SJSA1 (cell line): Measurements from ENCODE around the gene ZBED4. TPM values are rescaled to one million over a fixed set of nuclear protein-coding genes. Genes with fewer than 3 reads are reported as not detected.
A peak's percentile ranks its signal among the peaks of the same experiment; 100 is the strongest.

ENCODE experiments used
- DNase-seq, 2 experiments: peaks; one replicate each; pipeline ENCODE4 v3.0.0-alpha.2; 2015 to 2020; ENCODE audit warnings: low spot score in 2 of 2, low read depth in 1 of 2
- H3K27ac ChIP-seq: fragments of 250-450 bp; sonication (Bioruptor Pico); 2 replicates; pipeline ENCODE4 v1.5.1; 2020; ENCODE audit warnings: mild to moderate bottlenecking, moderate library complexity
- H3K27me3 ChIP-seq: fragments of 250-450 bp; sonication (Bioruptor Pico); replicated peaks from 2 replicates; pipeline ENCODE4 v1.5.1; 2020; ENCODE audit warnings: mild to moderate bottlenecking, moderate library complexity
- H3K36me3 ChIP-seq: fragments of 250-450 bp; sonication (Bioruptor Pico); 2 replicates; pipeline ENCODE4 v1.5.1; 2020; ENCODE audit warnings: mild to moderate bottlenecking
- H3K4me1 ChIP-seq: fragments of 250-450 bp; sonication (Bioruptor Pico); replicated peaks from 2 replicates; pipeline ENCODE4 v1.6.1; 2021; ENCODE audit warnings: mild to moderate bottlenecking
- H3K4me3 ChIP-seq: fragments of 250-450 bp; sonication (Bioruptor Pico); 2 replicates; pipeline ENCODE4 v1.5.1; 2020; ENCODE audit warnings: mild to moderate bottlenecking
- H3K9me3 ChIP-seq: fragments of 250-450 bp; sonication (Bioruptor Pico); replicated peaks from 2 replicates; pipeline ENCODE4 v1.5.1; 2020; ENCODE audit warnings: mild to moderate bottlenecking
- total RNA-seq: library from RNA; depleted of rRNA; stranded (reverse); fragments of >200 nt; shearing (Covaris generic); gene quantifications from 2 replicates; pipeline ENCODE4 v1.2.3, GENCODE V29; 2014; rRNA removed

Gene ZBED4
- total RNA-seq, 1 experiment from 2014 or later, result 11.7 TPM

DNA sequence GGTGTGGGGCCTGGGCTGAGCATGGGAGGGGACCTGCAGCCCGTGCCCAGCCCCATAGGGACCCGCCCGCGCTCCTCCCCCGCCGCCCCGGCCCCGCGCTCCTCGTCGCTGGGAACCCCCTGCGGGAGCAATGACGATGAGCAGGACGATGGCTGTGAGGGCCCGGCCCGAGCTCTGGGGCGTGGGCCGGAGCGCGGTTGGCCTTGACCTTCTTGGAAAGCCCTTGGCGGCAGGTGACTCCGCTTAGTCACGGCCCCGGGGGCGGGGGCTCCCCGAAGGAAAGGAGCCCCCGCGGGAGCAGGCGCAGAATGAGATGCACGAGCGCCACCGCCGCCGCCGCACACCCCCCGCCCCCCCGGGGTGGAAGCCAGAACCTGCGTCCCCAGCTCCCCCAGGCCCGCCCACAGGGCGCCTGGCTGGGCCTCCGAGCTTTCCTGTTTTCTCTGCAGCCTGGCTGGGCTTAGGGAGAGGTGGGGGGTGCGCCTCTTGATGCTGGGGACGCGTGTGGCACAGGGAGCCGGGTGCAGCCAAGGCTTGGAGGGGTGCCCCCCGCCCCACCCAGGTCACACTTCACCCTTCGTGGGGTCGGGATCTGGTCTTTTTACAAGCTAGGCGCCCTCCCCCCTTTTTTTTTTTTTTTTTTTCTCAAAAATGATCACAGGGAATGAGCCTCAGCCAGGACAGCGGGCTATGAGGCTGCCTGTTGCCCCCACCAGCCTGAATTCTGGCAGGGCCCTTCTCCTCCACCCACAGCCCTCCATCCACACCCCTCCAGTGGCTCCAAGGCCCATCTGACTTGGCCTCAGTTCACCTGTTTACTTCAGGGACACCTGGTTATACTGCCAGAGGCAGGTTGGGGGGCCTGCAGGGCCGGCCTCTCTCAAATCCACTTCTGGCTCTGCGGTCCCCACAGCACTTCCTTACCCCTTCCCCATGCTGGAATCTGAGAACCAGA is 82.7 kb downstream of the ZBED4 start:
- H3K27ac ChIP-seq, result no peak overlapping the region; the same call in 1 of the 2 replicates
- peak; percentile 36 to 77 for DNase-seq
- H3K27me3 ChIP-seq, result no peaks in the 10 kb centered on the region
- peaks cover 19% of the 10 kb centered on the region for H3K4me1 ChIP-seq
- no peaks in the 10 kb centered on the region for H3K36me3 ChIP-seq
- H3K4me3 ChIP-seq, result peak overlapping the region; percentile 28
- no peaks in the 10 kb centered on the region for H3K9me3 ChIP-seq

DNA sequence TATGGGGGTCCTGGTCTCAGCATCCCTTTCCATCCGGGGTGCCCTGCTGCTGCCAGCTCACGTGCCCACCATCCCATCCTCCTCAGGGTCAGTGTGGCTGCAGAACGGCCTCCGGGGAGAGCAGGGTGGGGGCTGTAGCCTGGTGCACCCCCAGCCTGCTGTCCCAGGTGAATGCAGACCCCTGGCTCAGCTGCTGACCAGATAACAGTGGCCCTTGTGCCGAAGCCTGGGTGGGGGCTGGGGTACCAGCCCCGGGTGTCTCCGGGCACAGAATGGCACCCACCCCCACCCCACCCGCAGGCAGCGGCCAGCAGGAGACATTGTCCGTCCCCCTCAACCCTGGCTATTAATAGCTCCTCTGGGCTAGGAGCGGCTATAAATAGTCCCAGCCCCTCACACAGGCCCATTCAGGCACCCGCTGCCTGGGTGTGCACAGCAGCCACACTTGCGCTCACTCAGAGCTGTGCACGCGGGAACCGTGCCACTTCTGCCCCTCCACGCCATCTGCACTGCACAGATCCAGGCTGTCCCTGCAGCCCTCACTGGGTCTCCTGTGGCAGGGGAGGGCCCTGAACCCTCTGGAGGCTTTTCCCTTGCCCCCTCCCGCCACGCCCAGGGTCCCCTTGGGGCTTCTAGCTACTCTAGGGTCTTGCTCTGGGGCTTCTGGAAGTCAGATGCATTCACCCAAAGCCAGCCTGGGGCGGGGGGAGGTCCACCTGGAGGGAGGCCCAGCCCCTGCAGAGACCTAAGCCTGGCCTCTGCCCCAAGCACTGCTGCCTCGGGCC is 83.5 kb downstream of the ZBED4 start:
- DNase-seq, result no peak
- H3K27me3 ChIP-seq, result no peaks in the 10 kb centered on the region
- no peak overlapping the region for H3K27ac ChIP-seq
- no peaks in the 10 kb centered on the region for H3K36me3 ChIP-seq
- no peaks in the 10 kb centered on the region for H3K9me3 ChIP-seq
- peaks cover 19% of the 10 kb centered on the region for H3K4me1 ChIP-seq
- H3K4me3 ChIP-seq, result no peak overlapping the region

DNA sequence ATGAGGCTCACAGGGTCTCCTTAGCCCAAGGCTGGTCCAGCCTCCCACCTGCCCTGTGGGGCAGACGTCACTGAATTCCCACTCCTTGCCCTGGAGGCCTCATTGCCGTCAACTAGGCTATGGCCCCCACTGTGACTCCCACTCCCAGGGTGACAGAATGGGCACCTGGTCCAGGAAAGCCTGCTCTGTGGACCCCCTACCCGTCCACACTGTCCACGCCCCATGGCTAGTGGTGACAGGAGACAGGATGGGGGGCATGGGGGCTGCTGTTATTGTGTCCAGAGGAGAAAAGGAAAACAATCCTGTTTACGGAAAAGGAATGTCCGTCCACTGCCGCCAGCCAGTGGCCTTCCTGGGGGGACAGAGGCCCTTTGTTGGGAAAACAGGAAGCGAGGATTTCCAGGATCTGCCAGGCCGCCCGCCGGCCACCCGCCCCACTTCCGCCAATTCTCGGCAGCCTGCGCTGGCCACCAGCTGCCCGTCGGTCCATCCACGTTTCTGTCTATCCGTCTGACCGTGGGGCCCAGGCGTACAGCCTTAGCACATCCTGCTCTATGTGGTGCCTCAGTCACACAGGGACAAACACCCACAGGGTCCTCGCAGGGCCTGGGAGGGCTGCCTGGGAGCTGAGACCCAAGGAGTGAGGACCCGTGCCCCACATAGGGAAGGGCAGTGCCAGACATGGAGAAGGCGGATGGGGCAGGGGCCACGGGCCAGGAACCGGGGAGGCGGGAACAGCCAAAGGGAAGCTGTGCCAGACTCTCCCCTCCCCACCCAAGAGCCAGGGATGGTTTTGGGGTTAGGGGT is 84.3 kb downstream of the ZBED4 start:
- Histone ChIP-seq H3K4me1 (peaks cover 19% of the 10 kb centered on the region), H3K27me3 (no peaks in the 10 kb centered on the region), H3K4me3 (no peak overlapping the region), H3K9me3 (no peaks in the 10 kb centered on the region), H3K27ac (no peak overlapping the region), H3K36me3 (no peaks in the 10 kb centered on the region)
- no peak for DNase-seq

DNA sequence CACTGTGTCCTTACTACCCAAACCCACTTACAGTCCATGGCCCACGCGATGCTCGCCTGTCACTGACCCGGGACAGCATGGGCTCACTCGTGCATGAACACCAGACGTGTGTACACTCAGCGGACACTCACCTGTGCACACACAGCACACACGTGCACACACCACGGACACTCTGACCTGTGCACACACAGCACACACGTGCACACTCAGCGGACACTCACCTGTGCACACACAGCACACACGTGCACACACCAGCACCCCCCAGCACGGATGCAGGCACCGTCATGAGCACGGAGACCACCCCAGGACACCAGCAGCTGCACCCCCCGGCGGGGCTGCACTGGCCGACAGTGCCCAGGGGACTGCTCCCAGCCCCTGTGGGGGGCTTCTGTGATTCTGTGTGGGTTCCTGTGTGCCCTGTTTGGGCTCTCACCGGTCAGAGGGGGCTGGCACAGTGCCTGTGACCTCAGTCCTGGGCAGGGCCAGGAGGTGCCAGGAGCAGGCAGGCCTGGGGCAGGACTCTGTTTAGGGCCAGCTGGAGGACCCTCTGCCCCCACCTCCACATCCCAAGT is 85.0 kb downstream of the ZBED4 start:
- Histone ChIP-seq H3K27me3 (no peaks in the 10 kb centered on the region), H3K4me3 (no peak overlapping the region)

More for the DNA sequence above, 85.0 kb downstream of the ZBED4 start:
- DNase-seq, result no peak
- no peak overlapping the region for H3K27ac ChIP-seq
- no peaks in the 10 kb centered on the region for H3K9me3 ChIP-seq
- no peaks in the 10 kb centered on the region for H3K36me3 ChIP-seq
- H3K4me1 ChIP-seq, result peaks cover 19% of the 10 kb centered on the region

Other genes starting within 250 kb of the ZBED4 start
- 25.1 and 28.2 TPM in 2 replicates for gene BRD1, start 26.0 kb upstream of the ZBED4 start, total RNA-seq
- gene ALG12, start 64.6 kb downstream of the ZBED4 start, total RNA-seq, result 10.6 and 19.6 TPM in 2 replicates
- gene CRELD2, start 64.8 kb downstream of the ZBED4 start, total RNA-seq, result 88.0 and 145 TPM in 2 replicates
- gene PIM3, start 106.9 kb downstream of the ZBED4 start, total RNA-seq, result 53.0 and 55.8 TPM in 2 replicates
- not detected in 2 replicates for gene IL17REL, start 158.9 kb downstream of the ZBED4 start, total RNA-seq
- gene TTLL8, start 204.5 kb downstream of the ZBED4 start, total RNA-seq, result not detected in 2 replicates
- gene MLC1, start 231.6 kb downstream of the ZBED4 start, total RNA-seq, result 0.03 and 0.38 TPM in 2 replicates
- gene MOV10L1, start 236.2 kb downstream of the ZBED4 start, total RNA-seq, result 0.97 and 1.7 TPM in 2 replicates